Posterior cingulate gyrus (tissue), 11 donors: ENCODE measurements around the gene GARS1.

Experiments used
- DNase-seq, 10 donors: peaks; one replicate each; pipeline versions ENCODE4 v3.0.0 to v3.0.0-alpha.2; 2020 to 2021; ENCODE audit warnings: mixed read lengths in 3 of 10
- intact Hi-C: fragments of 100-400 bp; cut with DNase I; formaldehyde crosslinking; loops from one replicate; pipeline ENCODE4 v1.15.1; 2023

Gene GARS1, protein sequence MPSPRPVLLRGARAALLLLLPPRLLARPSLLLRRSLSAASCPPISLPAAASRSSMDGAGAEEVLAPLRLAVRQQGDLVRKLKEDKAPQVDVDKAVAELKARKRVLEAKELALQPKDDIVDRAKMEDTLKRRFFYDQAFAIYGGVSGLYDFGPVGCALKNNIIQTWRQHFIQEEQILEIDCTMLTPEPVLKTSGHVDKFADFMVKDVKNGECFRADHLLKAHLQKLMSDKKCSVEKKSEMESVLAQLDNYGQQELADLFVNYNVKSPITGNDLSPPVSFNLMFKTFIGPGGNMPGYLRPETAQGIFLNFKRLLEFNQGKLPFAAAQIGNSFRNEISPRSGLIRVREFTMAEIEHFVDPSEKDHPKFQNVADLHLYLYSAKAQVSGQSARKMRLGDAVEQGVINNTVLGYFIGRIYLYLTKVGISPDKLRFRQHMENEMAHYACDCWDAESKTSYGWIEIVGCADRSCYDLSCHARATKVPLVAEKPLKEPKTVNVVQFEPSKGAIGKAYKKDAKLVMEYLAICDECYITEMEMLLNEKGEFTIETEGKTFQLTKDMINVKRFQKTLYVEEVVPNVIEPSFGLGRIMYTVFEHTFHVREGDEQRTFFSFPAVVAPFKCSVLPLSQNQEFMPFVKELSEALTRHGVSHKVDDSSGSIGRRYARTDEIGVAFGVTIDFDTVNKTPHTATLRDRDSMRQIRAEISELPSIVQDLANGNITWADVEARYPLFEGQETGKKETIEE

DNA sequence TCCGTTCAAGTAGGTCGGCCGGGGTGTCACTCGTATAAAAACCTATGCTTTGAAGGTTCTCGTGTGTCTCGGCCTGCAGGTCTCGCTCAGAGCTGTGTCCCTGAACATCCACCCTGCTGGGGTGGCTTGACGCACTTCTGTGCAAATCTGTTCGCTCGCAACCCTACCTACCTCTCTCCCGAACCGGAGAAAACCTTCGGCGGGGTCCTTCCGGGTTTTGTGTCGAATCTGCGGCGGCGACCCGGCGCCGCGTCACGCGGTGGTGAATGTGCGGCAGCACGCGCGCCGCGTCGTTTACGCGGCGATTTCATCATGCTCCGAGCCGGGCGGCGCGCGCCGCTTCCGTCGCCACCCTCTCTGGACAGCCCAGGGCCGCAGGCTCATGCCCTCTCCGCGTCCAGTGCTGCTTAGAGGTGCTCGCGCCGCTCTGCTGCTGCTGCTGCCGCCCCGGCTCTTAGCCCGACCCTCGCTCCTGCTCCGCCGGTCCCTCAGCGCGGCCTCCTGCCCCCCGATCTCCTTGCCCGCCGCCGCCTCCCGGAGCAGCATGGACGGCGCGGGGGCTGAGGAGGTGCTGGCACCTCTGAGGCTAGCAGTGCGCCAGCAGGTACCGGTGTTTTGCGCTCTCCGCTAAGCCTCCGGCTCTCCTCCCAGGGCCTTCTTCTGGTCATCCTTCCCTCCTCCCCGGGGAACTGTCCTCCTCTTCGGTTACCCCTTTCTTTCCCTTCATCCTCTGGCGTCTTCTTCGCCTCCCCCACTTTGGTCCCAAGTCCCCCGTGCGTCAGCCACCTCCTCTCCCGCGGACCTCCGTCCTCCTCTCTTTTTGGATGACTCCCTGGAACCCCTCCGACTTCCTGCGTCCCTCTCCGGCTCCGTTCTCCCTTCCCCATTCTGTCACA lies at the start of gene GARS1:
GARS1 (plus strand) TSS at position 339 of the 896 bp plus-strand sequence; CDS start at position 383, 44 bp downstream.
- DNase-seq: peak; percentile 76 to 97 (median 84)
- intact Hi-C loops: no loop called here

DNA sequence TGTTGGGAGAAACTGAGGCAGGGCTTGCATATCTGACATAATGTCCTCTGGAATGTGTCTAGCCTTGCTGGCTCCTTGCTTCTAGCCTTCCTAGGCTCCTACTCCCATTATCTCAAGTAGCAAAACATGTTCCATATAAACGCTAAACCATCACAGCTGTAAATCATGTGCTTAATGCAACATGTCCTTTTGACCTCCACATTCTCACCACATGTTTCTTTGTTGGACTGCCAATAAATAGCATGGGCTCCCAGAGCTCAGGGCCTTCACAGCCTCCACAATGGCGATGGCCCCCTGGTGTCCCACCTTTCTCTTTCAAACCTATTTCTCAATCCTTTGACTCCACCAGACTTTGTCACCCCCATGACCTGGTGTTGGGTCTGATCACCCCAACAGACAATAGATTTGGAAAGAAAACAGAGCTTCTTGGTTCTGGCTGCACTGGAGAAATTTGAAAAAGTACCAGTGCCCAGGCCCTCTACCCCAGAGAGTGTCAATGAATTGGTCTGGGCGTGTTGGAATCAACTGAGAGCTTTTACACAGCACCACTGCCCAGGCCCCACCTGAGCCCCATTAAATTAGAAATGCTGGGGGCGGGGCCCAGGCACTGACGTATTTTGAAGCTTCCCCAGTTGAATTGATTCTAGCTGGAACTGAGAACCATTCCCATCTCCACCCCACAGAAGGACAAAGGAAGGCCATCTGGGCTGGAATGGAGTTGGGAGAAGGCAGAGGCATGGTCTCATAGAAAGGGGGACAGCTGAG lies 48.7 kb upstream of the GARS1 start:
- intact Hi-C loops: no loop called here
- no peak for DNase-seq

DNA sequence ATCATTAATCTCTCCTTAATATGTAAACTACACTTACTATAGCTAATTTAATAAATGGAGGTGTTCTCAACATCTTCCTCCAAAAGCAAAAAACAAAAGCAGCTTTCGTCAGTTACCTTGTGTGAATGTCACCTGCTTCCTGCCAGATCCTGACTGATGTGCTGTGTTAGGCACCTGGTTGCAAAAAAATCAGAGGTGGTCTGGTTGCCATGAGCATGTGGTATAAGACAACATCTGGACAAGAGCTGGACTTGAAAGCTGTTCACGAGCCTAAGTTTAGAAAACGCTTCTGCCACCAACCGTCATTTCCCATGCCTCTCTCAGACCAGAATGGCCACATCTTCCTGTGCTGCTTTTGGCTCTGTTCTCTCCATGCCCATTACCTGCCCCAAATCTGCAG lies 48.1 kb upstream of the GARS1 start:
- DNase-seq: no peak
- intact Hi-C loops: no loop called here

DNA sequence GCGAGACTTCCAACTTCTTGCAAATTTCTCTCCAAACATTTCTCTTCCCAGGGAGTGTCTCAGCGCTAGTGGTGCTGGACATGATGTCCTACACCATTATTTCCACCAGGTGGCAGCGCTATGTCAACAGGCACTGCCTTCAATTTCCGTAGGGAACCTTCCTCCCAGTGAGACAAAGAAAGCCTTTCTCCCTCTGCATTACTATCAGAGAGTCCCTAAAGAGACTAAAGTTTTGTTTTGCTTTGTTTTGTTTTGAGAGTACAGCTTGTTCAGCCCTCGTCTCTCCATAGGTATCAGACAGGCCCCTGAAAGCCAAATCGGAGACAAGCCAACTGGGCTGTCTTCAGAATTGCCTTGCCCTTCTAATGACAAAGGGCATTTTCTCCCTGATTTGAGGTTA lies 45.8 kb upstream of the GARS1 start:
- intact Hi-C loops: loop anchor here (1.0 kb wide), 1 partner anchor 15 kb away; no protein-coding TSS in a partner anchor
- DNase-seq: peak; percentile 41 to 95 (median 76)

DNA sequence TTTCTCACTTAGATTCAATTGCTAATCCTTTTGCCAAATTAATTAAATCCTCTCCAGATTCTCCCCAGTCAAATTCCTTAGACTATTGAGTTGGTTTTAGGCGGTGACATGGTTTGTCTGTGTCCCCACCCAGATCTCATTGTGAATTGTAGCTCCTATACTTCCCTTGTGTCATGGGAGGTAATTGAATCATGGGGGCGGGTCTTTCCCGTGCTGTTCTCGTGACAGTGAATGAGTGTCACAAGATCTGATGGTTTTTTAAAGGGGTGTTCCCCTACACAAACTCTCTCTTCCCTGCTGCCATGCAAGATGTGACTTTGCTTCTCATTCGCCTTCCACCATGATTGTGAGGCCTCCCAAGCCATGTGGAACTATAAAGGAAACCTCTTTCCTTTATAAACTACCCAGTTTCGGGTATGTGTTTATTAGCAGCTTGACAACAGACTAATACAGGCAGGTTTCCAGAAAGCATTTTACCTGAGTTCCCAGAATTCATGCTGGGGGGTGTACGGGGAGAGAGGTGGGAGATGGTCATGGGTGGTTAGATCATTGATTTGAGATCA lies 44.7 kb upstream of the GARS1 start:
- DNase-seq: no peak
- intact Hi-C loops: loop anchor here (1.0 kb wide), 1 partner anchor 14 kb away; no protein-coding TSS in a partner anchor

DNA sequence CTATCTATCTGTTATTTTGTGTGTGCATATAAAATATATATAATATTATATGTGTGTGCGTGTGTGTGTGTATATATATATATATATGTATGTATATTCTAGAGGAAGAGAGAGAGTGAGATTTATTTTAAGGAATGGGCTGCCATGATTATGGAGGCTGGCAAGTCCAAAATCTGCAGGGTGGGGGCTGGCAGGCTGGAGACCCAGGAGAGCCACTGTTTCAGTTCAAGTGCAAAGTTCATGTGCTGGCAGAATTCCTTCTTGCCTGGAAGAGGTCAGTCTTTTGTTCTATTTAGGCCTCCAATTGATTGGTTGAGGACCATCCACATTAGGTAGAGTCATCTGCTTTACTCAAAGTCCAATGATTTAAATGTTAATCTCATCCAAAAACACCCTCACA lies 42.3 kb upstream of the GARS1 start:
- no peak for DNase-seq
- intact Hi-C loops: no loop called here

DNA sequence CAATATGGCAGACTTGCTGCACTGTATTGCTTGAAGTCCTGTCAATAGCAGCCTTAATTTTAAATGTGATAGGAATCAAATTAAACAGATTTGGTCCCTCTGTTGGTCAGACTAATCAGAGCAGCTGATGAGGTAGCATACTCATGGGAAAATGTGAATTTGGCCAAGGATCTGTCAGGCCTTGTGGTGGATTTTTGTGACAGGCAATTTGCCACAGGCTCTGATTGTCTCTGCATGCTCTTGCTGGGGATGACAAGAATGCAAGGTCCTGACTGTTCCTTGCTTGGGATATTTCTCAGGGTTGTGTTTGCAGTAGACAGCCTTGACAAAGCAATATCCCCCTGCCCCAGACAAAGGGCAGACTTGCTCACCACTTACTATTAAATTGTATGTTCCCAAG lies 41.5 kb upstream of the GARS1 start:
- DNase-seq: no peak
- intact Hi-C loops: no loop called here

DNA sequence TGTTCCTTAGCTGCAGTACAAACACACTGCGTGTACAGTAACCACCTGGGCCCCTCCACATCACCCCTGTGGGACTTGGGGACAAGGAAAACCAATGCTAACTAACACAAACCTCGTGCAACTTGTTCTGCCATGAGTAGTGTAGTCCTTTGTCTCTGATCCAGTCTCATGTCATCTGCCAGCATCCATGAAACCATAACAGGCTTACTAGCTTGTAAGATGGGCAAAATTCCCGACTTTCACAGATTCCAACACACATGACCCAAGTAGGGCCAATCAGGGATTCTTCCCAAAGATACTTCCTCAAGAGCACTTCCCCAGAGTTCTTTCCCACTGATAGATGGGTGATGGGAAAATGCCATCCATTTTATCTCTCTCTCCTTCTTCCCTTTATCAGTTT lies 41.1 kb upstream of the GARS1 start:
- intact Hi-C loops: no loop called here
- DNase-seq: no peak

DNA sequence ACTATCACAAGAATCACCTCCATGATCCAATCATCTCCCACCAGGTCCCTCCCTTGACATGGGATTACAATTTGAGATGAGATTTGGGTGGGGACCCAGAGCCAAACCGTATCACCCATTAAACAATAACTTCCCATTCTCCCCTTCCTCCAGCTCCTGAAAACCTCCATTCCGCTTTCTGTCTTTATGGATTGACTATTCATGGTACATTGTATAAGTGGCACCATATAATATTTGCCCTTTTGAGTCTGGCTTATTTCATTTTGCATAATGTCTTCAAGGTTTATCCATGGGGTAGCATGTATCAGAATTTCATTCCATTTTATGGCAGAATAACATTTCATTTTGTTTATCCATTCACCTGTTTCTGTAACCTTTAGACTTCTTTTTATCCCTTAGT lies 39.2 kb upstream of the GARS1 start:
- intact Hi-C loops: no loop called here
- DNase-seq: no peak

DNA sequence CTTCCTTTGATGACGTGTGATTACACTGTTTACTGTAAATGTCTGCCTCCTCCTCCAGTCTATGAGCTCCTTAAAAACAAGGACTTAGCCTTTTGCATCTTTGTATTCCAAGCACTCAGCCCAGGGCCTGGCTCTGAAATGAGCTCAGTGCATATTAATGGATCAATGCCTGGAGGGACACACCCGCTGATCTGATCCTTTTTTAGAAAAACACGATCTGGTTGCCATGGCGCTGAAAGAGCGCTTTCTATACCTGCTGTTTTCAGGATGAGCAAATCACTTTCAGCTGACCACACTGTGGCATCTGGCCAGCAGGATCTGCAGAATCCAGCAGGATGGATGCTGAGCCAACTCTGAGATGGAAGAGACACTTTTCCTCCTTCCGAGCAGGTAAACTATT lies 37.8 kb upstream of the GARS1 start:
- intact Hi-C loops: no loop called here
- DNase-seq: peak in 8 of 10 donors; percentile 56 to 92 (median 77)

DNA sequence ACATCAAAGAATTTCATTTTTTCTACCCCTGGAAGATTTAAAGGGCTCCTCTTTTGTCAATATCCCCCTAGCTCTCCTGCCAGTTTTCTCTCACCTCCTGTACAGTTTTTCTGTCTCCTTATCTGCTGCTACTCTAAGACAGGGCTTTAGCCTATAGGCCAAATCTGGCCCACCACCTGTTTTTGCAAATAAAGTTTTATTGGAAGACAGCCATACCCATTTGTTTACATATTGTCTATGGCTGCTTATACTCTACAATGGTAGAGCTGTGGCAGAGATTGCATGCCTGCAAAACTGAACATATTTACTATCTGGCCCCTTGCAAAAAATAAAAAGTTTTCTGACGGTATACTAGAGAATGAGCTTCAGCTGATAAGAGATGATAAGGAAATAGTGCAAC lies 37.4 kb upstream of the GARS1 start:
- no peak for DNase-seq
- intact Hi-C loops: no loop called here

DNA sequence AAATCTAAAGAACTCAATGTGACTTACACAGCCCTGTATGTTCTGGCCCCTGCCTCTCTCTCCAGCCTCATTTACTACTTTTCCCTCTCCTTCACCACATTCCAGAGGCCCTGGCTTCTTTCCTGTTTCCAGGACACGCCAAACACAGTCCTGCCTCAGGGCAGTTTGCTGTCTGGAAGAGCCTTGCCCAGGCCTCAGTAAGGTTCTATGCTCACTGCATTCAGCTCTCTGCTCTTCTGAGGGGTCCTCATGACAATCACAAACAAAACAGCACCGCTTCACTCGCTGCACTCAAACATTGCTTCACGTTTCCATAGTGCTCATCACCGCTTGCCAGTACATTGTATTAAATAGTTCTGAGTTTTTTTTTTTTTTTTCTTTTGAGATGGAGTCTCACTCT lies 35.1 kb upstream of the GARS1 start:
- intact Hi-C loops: loop anchor here (10.0 kb wide), 1 partner anchor 605 kb away; no protein-coding TSS in a partner anchor
- no peak for DNase-seq

DNA sequence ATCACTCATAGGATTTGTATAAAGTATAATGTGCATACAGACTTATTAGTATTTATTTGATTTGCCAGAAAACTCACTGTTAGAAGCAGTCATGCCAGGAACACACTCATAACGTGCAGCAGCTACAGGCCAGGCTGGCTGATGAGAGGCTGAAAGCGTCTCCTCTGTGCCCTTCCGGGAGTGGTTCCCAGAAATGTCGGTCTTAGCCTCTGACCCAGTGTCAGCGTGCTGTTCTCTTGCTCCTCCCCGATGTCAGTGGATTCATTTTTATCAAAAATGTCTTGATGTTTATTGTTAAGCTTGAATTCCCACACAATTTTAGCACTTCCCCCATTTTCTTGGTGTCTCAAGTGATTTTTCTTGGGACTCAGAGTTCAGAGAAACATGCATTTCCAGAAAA lies 33.3 kb upstream of the GARS1 start:
- no peak for DNase-seq
- intact Hi-C loops: loop anchor here (10.0 kb wide), 1 partner anchor 607 kb away; no protein-coding TSS in a partner anchor

DNA sequence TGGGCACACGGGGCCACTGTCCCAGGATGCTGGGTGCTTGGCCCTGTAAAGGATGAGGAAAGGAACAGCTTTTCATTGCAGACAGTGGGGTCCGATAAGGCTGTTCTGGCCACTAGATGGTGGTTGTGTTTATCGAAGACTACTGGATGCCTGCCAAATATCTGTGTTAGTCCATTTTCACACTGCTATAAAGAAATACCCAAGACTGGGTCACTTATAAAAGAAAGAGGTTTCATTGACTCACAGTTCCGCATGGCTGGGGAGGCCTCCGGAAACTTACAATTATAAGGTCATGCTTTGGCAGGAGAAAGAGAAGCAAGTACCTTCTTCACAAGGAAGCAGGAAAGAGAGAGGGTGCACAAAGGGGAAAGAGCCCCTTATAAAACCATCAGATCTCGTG lies 32.2 kb upstream of the GARS1 start:
- intact Hi-C loops: loop anchor here (10.0 kb wide), 1 partner anchor 608 kb away; no protein-coding TSS in a partner anchor
- DNase-seq: no peak

DNA sequence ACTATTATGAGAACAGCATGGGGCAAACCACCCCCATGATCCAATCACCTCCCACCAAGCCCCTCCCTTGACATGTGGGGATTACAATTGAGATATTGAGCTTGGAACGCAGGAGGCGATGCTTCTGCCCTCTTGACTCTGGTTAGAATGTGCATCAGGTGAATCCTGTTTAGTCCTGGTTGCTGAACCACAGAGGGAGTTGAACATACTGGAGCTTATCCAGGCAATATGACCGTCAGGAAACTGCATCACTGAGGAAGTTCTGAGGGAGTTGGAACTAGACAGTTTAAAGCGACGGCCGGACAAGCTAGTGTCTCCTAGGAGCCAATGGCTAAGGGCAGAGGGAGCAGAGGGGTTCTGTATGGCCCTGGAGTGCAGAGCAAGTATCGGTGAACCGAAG lies 31.8 kb upstream of the GARS1 start:
- DNase-seq: no peak
- intact Hi-C loops: loop anchor here (1.0 to 10.0 kb wide), 2 partner anchors 287 to 608 kb away; no protein-coding TSS in a partner anchor

DNA sequence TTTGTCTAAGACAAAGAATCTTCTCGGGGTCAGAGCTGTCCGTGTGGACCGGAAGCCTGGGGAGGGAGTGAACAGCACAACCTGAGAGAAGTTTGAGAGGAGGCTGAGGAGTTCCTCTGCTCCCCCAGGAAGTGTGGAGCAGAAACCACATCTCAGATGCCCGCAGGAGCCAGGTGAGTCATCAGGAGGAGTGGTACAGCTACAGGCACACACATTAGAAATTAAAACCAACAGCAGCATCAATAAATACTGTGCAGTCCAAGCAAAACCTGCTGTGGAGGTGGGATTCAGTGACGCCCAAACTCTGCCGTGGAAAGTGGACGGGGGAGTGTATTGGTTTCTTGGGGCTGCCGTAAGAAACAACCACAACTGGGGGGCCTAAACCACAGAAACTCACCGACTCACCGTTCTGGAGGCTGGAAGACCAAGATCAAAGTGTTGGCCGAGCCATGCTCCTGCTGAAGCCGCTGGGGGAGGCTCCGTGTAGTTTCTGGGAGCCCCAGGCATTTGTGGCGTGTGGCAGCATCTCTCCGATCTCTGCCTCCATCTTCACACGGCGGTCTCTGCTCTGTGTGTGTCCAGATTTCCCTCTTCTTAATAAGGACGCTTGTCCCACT lies 31.2 kb upstream of the GARS1 start:
- intact Hi-C loops: loop anchor here (1.0 to 10.0 kb wide), 2 partner anchors 287 to 609 kb away; no protein-coding TSS in a partner anchor
- no peak for DNase-seq

DNA sequence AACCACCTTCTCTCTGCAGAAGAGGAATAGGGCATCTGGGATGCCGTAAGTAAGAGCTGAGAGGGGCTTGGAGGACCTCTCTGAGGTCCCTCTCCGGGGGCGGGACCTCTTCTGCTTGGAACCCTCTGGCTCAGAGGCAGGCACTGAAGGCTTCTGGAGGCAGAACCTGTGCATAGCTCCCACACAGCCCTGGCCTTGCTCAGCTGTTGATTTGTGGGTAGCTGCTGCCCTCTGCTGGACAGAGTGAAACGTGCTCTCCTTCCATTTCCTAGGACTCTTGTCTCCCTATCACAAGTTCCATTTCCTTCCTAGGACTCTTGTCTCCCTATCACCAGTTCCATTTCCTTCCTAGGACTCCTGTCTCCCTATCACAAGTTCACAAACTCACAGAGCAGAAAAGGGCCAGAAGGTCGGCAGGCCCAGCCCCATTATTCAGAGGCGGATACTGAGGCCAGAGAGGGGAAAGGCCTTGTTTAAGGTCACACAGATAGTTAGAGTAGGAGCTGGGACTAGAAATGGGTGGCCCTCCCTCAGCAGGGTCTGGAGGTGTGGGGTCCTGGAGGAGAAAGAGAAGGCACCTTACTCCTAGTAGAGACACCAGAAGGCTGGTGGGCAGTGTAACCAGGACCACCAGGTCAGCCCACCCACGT lies 30.3 kb upstream of the GARS1 start:
- peak; percentile 78 to 98 (median 90) for DNase-seq
- intact Hi-C loops: loop anchor here (1.0 to 10.0 kb wide), 3 partner anchors 15 to 610 kb away; no protein-coding TSS in a partner anchor

DNA sequence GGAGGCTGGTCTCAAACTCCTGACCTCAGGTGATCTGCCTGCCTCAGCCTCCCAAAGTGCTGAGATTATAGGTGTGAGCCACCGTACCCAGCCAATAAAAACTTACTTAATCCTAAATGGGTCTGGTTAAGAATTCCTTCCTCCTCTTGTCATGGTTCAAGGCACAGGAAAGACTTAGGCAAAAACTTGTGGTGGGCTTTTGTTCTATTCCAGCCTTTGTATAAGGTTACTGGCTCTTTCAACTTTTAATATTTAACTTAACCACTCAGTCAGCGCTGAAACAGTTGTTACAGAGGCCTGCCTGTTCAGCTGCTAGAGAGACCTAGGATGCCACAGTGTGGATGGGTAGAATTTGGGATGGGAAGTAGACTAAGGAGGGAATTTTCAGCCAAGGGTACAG lies 28.1 kb upstream of the GARS1 start:
- no peak for DNase-seq
- intact Hi-C loops: loop anchor here (10.0 kb wide), 1 partner anchor 612 kb away; no protein-coding TSS in a partner anchor
